IPS DF 6.9 (cell line): ENCODE measurements around the gene POLR2A.

Source experiments
- DNase-seq: peaks from one replicate; pipeline ENCODE4 v3.0.0-alpha.2; 2013; ENCODE audit warnings: low read depth, low spot score
- H3K27ac ChIP-seq: one replicate; pipeline ENCODE4 v1.5.1; 2013; ENCODE audit warnings: low read length, control low read depth
- H3K27me3 ChIP-seq: 2 replicates; pipeline ENCODE4 v1.6.1; 2013; ENCODE audit warnings: mild to moderate bottlenecking, low read length; ENCODE audit not compliant: control insufficient read depth, insufficient read depth
- H3K36me3 ChIP-seq: 2 replicates; pipeline ENCODE4 v1.6.1; 2013; ENCODE audit warnings: low read length; ENCODE audit not compliant: control insufficient read depth, insufficient read depth
- H3K4me1 ChIP-seq: 2 replicates; pipeline ENCODE4 v1.6.1; 2013; ENCODE audit warnings: low read length; ENCODE audit not compliant: control insufficient read depth, insufficient read depth
- H3K4me3 ChIP-seq: 2 replicates; pipeline ENCODE4 v1.5.1; 2013; ENCODE audit warnings: mild to moderate bottlenecking, low read length
- H3K9me3 ChIP-seq: 2 replicates; pipeline ENCODE4 v1.6.1; 2013; ENCODE audit warnings: low read length, inconsistent platforms; ENCODE audit not compliant: control insufficient read depth, insufficient read depth
- WGBS: extraction: QIAGEN DNeasy Blood & Tissue Kit; methylation state at CpG from one replicate; pipeline ENCODE4 v1.1.7; 2013; ENCODE audit warnings: mixed read lengths, missing lambda C conversion rate; ENCODE audit not compliant: insufficient read length, insufficient coverage; 5-methylcytosine and 5-hydroxymethylcytosine counted together

The POLR2A gene

DNA sequence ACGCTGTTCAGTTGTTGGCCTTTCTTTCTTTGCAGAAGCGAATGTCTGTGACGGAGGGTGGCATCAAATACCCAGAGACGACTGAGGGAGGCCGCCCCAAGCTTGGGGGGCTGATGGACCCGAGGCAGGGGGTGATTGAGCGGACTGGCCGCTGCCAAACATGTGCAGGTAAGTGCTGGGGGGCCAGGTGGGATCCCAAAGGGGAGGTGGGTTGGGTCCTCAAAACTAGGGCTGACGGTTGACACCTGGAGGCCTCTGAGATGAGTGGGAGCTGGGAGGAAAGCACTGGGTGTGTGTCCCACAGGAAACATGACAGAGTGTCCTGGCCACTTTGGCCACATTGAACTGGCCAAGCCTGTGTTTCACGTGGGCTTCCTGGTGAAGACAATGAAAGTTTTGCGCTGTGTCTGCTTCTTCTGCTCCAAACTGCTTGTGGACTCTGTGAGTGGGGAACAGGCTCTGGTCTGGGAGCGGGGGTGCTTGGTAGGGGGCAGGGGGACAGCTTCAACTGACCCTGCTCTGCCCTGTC lies 11.8 kb downstream of the POLR2A start:
- DNase-seq, result no peak
- peaks cover 33% of the 10 kb centered on the region for H3K36me3 ChIP-seq
- H3K4me1 ChIP-seq, result no peaks in the 10 kb centered on the region
- WGBS, result no CpG with 5 or more reads among the region's 12 CpGs
- H3K4me3 ChIP-seq, result no peak overlapping the region
- no peaks in the 10 kb centered on the region for H3K27me3 ChIP-seq
- H3K27ac ChIP-seq, result no peak overlapping the region
- H3K9me3 ChIP-seq, result no peaks in the 10 kb centered on the region

GRCh38 chr17:7496470-7497183 lies 12.5 kb downstream of the POLR2A start:
- peaks cover 40% of the 10 kb centered on the region for H3K36me3 ChIP-seq
- no peaks in the 10 kb centered on the region for H3K9me3 ChIP-seq
- no peak overlapping the region for H3K4me3 ChIP-seq
- H3K27me3 ChIP-seq, result no peaks in the 10 kb centered on the region
- WGBS, result no CpG with 5 or more reads among the region's 20 CpGs
- no peaks in the 10 kb centered on the region for H3K4me1 ChIP-seq
- no peak overlapping the region for H3K27ac ChIP-seq
- no peak for DNase-seq

GRCh38 chr17:7497228-7497627 lies 13.1 kb downstream of the POLR2A start:
- Histone ChIP-seq H3K9me3 (no peaks in the 10 kb centered on the region), H3K4me3 (no peak overlapping the region), H3K27ac (no peak overlapping the region), H3K27me3 (no peaks in the 10 kb centered on the region), H3K36me3 (peaks cover 45% of the 10 kb centered on the region), H3K4me1 (no peaks in the 10 kb centered on the region)
- no CpG with 5 or more reads among the region's 10 CpGs for WGBS
- DNase-seq, result no peak

GRCh38 chr17:7497636-7498035 lies 13.5 kb downstream of the POLR2A start:
- Histone ChIP-seq H3K36me3 (peaks cover 49% of the 10 kb centered on the region), H3K4me3 (no peak overlapping the region), H3K9me3 (no peaks in the 10 kb centered on the region), H3K27ac (no peak overlapping the region), H3K4me1 (no peaks in the 10 kb centered on the region), H3K27me3 (no peaks in the 10 kb centered on the region)
- no peak for DNase-seq
- WGBS, result no CpG with 5 or more reads among the region's 14 CpGs

DNA sequence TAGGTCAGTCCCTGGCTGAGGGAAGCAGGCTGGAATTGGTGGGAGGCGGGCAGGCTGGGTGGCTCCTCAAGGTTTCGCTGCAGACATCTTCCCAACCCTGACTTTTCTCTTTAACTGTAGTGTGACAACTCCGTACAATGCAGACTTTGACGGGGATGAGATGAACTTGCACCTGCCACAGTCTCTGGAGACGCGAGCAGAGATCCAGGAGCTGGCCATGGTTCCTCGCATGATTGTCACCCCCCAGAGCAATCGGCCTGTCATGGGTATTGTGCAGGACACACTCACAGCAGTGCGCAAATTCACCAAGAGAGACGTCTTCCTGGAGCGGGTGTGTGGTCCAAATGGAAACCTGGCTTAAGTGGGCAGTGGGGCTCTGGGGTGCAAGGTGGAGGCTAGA lies 15.0 kb downstream of the POLR2A start:
- no peaks in the 10 kb centered on the region for H3K27me3 ChIP-seq
- DNase-seq, result no peak
- H3K36me3 ChIP-seq, result peaks cover 62% of the 10 kb centered on the region
- no peak overlapping the region for H3K27ac ChIP-seq
- no peaks in the 10 kb centered on the region for H3K9me3 ChIP-seq
- WGBS, result no CpG with 5 or more reads among the region's 11 CpGs
- no peak overlapping the region for H3K4me3 ChIP-seq
- H3K4me1 ChIP-seq, result no peaks in the 10 kb centered on the region

GRCh38 chr17:7501729-7502128 lies 17.6 kb downstream of the POLR2A start:
- Histone ChIP-seq H3K4me3 (no peak overlapping the region), H3K4me1 (no peaks in the 10 kb centered on the region), H3K36me3 (peaks cover 63% of the 10 kb centered on the region), H3K27me3 (no peaks in the 10 kb centered on the region), H3K27ac (no peak overlapping the region), H3K9me3 (no peaks in the 10 kb centered on the region)
- no peak for DNase-seq
- WGBS, result 100% methylated on average over 2 of the region's 14 CpGs

DNA sequence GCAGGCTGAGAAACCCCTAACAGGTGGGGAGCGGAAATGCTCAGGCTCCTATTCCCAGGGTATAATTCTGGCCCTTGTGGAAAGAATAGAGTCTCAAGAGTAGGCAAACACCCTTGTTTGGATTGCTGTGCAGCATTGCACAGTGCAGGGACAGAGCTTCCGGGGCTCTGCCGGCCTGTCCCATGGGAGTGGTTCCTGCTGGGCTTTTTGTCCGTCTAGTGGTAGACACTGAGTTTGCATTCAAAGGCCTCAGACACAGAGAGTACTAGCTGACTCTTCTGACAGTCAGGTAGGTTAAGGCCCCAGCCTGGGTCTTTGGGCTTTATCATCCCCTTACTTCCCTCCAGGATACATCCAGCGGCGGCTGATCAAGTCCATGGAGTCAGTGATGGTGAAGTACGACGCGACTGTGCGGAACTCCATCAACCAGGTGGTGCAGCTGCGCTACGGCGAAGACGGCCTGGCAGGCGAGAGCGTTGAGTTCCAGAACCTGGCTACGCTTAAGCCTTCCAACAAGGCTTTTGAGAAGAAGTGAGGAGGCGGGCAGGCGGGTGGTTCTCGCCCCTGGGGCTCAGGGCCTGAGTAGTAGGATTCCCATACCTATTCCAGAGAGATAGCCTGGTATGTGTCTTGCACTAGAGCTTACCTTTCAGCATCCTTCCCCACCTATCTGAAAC lies 18.1 kb downstream of the POLR2A start:
- H3K27me3 ChIP-seq, result no peaks in the 10 kb centered on the region
- H3K4me1 ChIP-seq, result no peaks in the 10 kb centered on the region
- no peak overlapping the region for H3K27ac ChIP-seq
- no peaks in the 10 kb centered on the region for H3K9me3 ChIP-seq
- no peak overlapping the region for H3K4me3 ChIP-seq
- peaks cover 58% of the 10 kb centered on the region for H3K36me3 ChIP-seq
- WGBS, result no CpG with 5 or more reads among the region's 20 CpGs
- DNase-seq, result no peak

DNA sequence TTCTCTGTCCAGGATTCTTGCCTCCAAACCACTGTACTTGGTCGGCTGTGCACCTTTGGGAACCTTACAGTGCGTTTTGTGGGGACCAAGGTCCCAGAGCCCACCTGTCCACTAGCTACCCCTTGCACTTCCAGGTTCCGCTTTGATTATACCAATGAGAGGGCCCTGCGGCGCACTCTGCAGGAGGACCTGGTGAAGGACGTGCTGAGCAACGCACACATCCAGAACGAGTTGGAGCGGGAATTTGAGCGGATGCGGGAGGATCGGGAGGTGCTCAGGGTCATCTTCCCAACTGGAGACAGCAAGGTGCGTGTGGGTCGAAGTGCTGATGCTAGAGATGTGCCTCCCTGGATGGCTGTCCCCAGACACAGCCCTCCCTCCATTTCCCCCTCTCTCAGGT lies 18.8 kb downstream of the POLR2A start:
- H3K36me3 ChIP-seq, result peaks cover 52% of the 10 kb centered on the region
- H3K27ac ChIP-seq, result no peak overlapping the region
- no CpG with 5 or more reads among the region's 14 CpGs for WGBS
- H3K4me3 ChIP-seq, result no peak overlapping the region
- no peaks in the 10 kb centered on the region for H3K4me1 ChIP-seq
- H3K27me3 ChIP-seq, result no peaks in the 10 kb centered on the region
- DNase-seq, result no peak
- no peaks in the 10 kb centered on the region for H3K9me3 ChIP-seq

- DNase-seq, result no peak
- H3K36me3 ChIP-seq, result peaks cover 52% of the 10 kb centered on the region
- WGBS, result no CpG with 5 or more reads among the region's 8 CpGs
These were observed 19.4 kb downstream of the POLR2A start for GRCh38 chr17:7503521-7503920.

DNA sequence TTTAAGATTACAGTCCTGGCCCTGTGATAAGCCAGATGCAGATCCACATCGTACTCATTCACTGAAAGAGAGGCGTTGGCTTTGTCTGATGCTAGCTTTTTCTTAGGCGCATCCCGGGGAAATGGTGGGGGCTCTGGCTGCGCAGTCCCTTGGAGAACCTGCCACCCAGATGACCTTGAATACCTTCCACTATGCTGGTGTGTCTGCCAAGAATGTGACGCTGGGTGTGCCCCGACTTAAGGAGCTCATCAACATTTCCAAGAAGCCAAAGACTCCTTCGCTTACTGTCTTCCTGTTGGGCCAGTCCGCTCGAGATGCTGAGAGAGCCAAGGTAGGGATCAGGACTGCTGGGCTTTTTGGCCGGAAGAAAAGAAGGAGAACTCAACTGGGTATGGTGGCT lies 24.0 kb downstream of the POLR2A start:
- Histone ChIP-seq H3K4me1 (no peaks in the 10 kb centered on the region), H3K27me3 (no peaks in the 10 kb centered on the region), H3K9me3 (no peaks in the 10 kb centered on the region), H3K36me3 (peaks cover 55% of the 10 kb centered on the region), H3K4me3 (no peak overlapping the region), H3K27ac (no peak overlapping the region)
- no CpG with 5 or more reads among the region's 11 CpGs for WGBS
- DNase-seq, result no peak

More at GRCh38 chr17:7503521-7503920, 19.4 kb downstream of the POLR2A start:
- H3K27me3 ChIP-seq, result no peaks in the 10 kb centered on the region
- H3K9me3 ChIP-seq, result no peaks in the 10 kb centered on the region
- H3K4me3 ChIP-seq, result no peak overlapping the region
- no peak overlapping the region for H3K27ac ChIP-seq
- no peaks in the 10 kb centered on the region for H3K4me1 ChIP-seq
